ENCODE data around the gene IL1RAP.

The IL1RAP gene

DNA sequence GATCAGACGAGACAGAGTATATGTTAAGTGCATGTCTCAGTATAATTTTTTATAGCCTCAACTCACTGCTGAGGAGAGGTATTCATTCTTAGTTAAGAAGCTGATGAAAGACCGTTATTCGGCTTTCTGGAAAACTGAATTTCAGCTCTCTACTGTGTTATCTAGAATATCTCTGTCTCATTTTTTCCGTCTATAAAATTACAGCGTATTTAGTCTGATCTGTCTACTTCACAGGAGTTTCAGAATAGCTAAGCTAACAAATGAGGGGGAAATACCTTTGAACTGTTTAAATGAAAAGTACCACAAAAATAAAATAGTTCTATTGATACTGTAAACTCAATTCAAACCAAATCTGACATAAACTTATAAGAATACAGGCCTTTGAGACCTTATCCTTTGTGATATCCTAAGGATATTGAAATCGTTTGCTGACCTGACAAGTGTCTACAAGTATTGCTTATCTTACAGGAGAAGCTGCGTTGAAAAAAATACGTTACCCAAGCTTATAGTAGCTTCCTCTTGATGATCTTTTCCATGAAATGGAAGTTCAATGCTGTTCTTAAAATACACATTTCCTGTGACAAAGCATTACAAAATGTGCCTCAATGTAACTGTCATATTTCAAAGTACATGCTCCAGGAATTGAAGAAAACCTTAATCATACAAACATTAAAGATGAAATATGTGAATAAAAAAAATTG lies 104.6 kb downstream of the IL1RAP start:
- Histone ChIP-seq H3K4me1 (ENCODE audit: low read depth, poor library complexity, severe bottlenecking) (no peaks in the 10 kb centered on the region), H3K27ac (no peak overlapping the region), H3K27me3 (ENCODE audit: insufficient read depth, low read depth) (no peaks in the 10 kb centered on the region), H3K9ac (no peak overlapping the region), H2AFZ (ENCODE audit: low read depth) (no peak overlapping the region), H3K79me2 (ENCODE audit: insufficient read depth, low read depth) (no peaks in the 10 kb centered on the region), H4K20me1 (ENCODE audit: insufficient read depth) (no peaks in the 10 kb centered on the region), H3K36me3 (ENCODE audit: insufficient read depth) (no peaks in the 10 kb centered on the region), H3K4me2 (no peak overlapping the region), H3K4me3 (IDR thresholded peaks at IDR 0.05; ENCODE audit: insufficient read depth, low read depth, low read length) (no peak overlapping the region)
- TF ChIP-seq, protein P1, sequence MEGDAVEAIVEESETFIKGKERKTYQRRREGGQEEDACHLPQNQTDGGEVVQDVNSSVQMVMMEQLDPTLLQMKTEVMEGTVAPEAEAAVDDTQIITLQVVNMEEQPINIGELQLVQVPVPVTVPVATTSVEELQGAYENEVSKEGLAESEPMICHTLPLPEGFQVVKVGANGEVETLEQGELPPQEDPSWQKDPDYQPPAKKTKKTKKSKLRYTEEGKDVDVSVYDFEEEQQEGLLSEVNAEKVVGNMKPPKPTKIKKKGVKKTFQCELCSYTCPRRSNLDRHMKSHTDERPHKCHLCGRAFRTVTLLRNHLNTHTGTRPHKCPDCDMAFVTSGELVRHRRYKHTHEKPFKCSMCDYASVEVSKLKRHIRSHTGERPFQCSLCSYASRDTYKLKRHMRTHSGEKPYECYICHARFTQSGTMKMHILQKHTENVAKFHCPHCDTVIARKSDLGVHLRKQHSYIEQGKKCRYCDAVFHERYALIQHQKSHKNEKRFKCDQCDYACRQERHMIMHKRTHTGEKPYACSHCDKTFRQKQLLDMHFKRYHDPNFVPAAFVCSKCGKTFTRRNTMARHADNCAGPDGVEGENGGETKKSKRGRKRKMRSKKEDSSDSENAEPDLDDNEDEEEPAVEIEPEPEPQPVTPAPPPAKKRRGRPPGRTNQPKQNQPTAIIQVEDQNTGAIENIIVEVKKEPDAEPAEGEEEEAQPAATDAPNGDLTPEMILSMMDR (conservative IDR thresholded peaks at IDR 0.05; ENCODE audit: low read depth, low read length) = no peak

- no peak overlapping the region for H3K9ac ChIP-seq
- no peaks in the 10 kb centered on the region for H4K20me1 ChIP-seq (ENCODE audit: insufficient read depth)
- H3K27ac ChIP-seq = no peak overlapping the region
- H3K4me3 ChIP-seq (IDR thresholded peaks at IDR 0.05; ENCODE audit: insufficient read depth, low read depth, low read length) = no peak overlapping the region
- no peaks in the 10 kb centered on the region for H3K4me1 ChIP-seq (ENCODE audit: low read depth, poor library complexity, severe bottlenecking)
- H3K4me2 ChIP-seq = no peak overlapping the region
- H3K79me2 ChIP-seq (ENCODE audit: insufficient read depth, low read depth) = no peaks in the 10 kb centered on the region
- TF ChIP-seq, protein P1 (conservative IDR thresholded peaks at IDR 0.05; ENCODE audit: low read depth, low read length) = no peak
- H3K27me3 ChIP-seq (ENCODE audit: insufficient read depth, low read depth) = no peaks in the 10 kb centered on the region
- no peaks in the 10 kb centered on the region for H3K36me3 ChIP-seq (ENCODE audit: insufficient read depth)
- no peak overlapping the region for H2AFZ ChIP-seq (ENCODE audit: low read depth)
These were observed 105.5 kb downstream of the IL1RAP start for GRCh38 chr3:190619353-190619752.

DNA sequence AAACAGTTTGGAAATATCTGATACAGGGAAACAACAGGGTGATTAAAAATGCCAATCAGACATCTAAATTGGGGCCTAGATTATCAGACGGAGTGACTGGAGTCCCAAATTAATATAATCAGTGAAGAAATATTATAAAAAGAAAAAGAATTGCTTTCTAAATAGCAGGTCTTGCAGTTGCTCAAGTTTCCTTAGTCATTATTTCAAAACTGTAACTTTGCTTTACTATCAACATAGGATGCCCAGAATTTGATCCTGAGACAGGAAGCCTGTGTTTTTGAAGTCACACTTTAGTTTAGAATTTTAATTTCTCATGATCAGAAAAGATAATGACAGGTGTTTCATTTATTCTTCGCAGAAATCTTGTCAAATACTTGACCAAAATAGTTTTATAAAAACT lies 105.9 kb downstream of the IL1RAP start:
- no peak overlapping the region for H3K9ac ChIP-seq
- TF ChIP-seq, protein P1 (conservative IDR thresholded peaks at IDR 0.05; ENCODE audit: low read depth, low read length) = no peak
- H4K20me1 ChIP-seq (ENCODE audit: insufficient read depth) = no peaks in the 10 kb centered on the region
- no peaks in the 10 kb centered on the region for H3K36me3 ChIP-seq (ENCODE audit: insufficient read depth)
- no peak overlapping the region for H3K4me2 ChIP-seq
- H3K4me3 ChIP-seq (IDR thresholded peaks at IDR 0.05; ENCODE audit: insufficient read depth, low read depth, low read length) = no peak overlapping the region
- H3K27ac ChIP-seq = no peak overlapping the region
- H3K4me1 ChIP-seq (ENCODE audit: low read depth, poor library complexity, severe bottlenecking) = no peaks in the 10 kb centered on the region
- no peak overlapping the region for H2AFZ ChIP-seq (ENCODE audit: low read depth)
- no peaks in the 10 kb centered on the region for H3K79me2 ChIP-seq (ENCODE audit: insufficient read depth, low read depth)
- no peaks in the 10 kb centered on the region for H3K27me3 ChIP-seq (ENCODE audit: insufficient read depth, low read depth)

- H3K27ac ChIP-seq = no peak overlapping the region
- H3K36me3 ChIP-seq (ENCODE audit: insufficient read depth) = no peaks in the 10 kb centered on the region
- H2AFZ ChIP-seq (ENCODE audit: low read depth) = no peak overlapping the region
- H4K20me1 ChIP-seq (ENCODE audit: insufficient read depth) = no peaks in the 10 kb centered on the region
- TF ChIP-seq, protein P1 (conservative IDR thresholded peaks at IDR 0.05; ENCODE audit: low read depth, low read length) = no peak
- H3K27me3 ChIP-seq (ENCODE audit: insufficient read depth, low read depth) = no peaks in the 10 kb centered on the region
- no peak overlapping the region for H3K4me3 ChIP-seq (IDR thresholded peaks at IDR 0.05; ENCODE audit: insufficient read depth, low read depth, low read length)
- H3K4me1 ChIP-seq (ENCODE audit: low read depth, poor library complexity, severe bottlenecking) = no peaks in the 10 kb centered on the region
- no peak overlapping the region for H3K4me2 ChIP-seq
- H3K79me2 ChIP-seq (ENCODE audit: insufficient read depth, low read depth) = no peaks in the 10 kb centered on the region
- no peak overlapping the region for H3K9ac ChIP-seq
These were observed 107.2 kb downstream of the IL1RAP start for GRCh38 chr3:190620886-190621608.

Data from KMS-11 (cell line).